Measurements from ENCODE around the gene WWTR1.

DNA sequence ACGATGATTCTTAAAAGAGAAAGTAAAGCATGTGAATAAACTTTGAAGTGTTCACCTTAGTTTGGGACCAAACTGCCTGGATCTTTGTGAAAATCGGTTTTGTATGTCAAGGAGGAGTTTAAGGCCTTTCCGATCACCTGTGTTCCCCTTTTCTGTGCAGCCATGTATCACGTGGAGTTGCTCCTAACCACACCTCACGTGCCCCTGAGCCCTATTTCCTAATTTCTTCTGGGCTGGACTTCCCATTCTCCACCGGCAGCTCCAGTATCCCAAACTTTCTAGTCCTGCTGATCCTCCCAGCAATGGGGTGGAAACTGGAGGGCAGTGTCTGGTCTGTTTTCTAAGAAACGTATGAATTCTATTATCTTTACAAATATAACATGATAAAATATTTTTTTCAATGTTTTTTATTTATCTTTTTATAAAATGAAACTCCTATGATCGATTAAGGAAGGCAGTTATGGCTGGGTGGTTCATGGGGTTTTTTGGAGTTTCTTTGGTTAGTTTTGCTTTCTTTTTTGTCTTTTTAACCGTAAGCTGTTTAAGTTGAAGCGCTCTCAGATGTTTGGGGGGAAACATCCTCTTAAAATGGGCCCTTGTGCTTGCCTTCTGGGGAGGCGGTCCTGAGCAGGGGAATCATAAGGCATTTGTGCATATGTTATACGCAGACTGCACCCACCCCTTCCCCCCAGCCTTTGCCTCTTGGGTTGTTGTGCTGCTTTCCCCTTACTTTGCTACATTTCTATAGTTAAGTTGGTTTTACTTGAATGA lies 43.6 kb upstream of the WWTR1 start:
- TF ChIP-seq FOXK1 (CRISPR knock-in tag; IDR thresholded peaks at IDR 0.05) (no peak), STAT6 (CRISPR knock-in tag; conservative IDR thresholded peaks at IDR 0.05; ENCODE audit: low read depth) (no peak), NR2C2 (CRISPR knock-in tag; IDR thresholded peaks at IDR 0.05) (no peak), ESRRA (CRISPR knock-in tag; IDR thresholded peaks at IDR 0.05; ENCODE audit: borderline replicate concordance) (no peak), CREB1 (CRISPR knock-in tag; IDR thresholded peaks at IDR 0.05) (no peak), AFF4 (CRISPR knock-in tag; IDR thresholded peaks at IDR 0.05; ENCODE audit: borderline replicate concordance) (no peak), NFYB (CRISPR knock-in tag; conservative IDR thresholded peaks at IDR 0.05; ENCODE audit: low read depth) (no peak), JUN (CRISPR knock-in tag; IDR thresholded peaks at IDR 0.05) (no peak)
- TF ChIP-seq, protein P1, sequence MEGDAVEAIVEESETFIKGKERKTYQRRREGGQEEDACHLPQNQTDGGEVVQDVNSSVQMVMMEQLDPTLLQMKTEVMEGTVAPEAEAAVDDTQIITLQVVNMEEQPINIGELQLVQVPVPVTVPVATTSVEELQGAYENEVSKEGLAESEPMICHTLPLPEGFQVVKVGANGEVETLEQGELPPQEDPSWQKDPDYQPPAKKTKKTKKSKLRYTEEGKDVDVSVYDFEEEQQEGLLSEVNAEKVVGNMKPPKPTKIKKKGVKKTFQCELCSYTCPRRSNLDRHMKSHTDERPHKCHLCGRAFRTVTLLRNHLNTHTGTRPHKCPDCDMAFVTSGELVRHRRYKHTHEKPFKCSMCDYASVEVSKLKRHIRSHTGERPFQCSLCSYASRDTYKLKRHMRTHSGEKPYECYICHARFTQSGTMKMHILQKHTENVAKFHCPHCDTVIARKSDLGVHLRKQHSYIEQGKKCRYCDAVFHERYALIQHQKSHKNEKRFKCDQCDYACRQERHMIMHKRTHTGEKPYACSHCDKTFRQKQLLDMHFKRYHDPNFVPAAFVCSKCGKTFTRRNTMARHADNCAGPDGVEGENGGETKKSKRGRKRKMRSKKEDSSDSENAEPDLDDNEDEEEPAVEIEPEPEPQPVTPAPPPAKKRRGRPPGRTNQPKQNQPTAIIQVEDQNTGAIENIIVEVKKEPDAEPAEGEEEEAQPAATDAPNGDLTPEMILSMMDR (IDR thresholded peaks at IDR 0.05) = no peak
- TF ChIP-seq, protein P2, sequence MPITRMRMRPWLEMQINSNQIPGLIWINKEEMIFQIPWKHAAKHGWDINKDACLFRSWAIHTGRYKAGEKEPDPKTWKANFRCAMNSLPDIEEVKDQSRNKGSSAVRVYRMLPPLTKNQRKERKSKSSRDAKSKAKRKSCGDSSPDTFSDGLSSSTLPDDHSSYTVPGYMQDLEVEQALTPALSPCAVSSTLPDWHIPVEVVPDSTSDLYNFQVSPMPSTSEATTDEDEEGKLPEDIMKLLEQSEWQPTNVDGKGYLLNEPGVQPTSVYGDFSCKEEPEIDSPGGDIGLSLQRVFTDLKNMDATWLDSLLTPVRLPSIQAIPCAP (CRISPR knock-in tag; IDR thresholded peaks at IDR 0.05) = no peak
- TF ChIP-seq, protein P3, sequence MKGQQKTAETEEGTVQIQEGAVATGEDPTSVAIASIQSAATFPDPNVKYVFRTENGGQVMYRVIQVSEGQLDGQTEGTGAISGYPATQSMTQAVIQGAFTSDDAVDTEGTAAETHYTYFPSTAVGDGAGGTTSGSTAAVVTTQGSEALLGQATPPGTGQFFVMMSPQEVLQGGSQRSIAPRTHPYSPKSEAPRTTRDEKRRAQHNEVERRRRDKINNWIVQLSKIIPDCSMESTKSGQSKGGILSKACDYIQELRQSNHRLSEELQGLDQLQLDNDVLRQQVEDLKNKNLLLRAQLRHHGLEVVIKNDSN (CRISPR knock-in tag; IDR thresholded peaks at IDR 0.05) = no peak

Measured in WTC11 (cell line).